Thyroid gland (tissue), 4 donors: ENCODE results near the gene GALNT5.

Experiments used
- POLR2A ChIP-seq, 2 donors: fragments of 450-650 bp; IDR thresholded peaks; one replicate each; pipeline ENCODE4 v1.6.1; 2017; ENCODE audit warnings: antibody characterized with exemption in 2 of 2, mild to moderate bottlenecking in 2 of 2, moderate library complexity in 1 of 2
- TF ChIP-seq, protein P1 (sequence below), 6 experiments: fragments of 200-600 bp in 3 of 6; fragments of 450-650 bp in 3 of 6; sonication (generic) in 3 of 6; IDR thresholded peaks; one replicate each; pipeline ENCODE4 v1.5.1; 2016 to 2019; ENCODE audit warnings: antibody characterized with exemption in 6 of 6, mild to moderate bottlenecking in 2 of 6, inconsistent platforms in 1 of 6, moderate library complexity in 1 of 6

DNA sequence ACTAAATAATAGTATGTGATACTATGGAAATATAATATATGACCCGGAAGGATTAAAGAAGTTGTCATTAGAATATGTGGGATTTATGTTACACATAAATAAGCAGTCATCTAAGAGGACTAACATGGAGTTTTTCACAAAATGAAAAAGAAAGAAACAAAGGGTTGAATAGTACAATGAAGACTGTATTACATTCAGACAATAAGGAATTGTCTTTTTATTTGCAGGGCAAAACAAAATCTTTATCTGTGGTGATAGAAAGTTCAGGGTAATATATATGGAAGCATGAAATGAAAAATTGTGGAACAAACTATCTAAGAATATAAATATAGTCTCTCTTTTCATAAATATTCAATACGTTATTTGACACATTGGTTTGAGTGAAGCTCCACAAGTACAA is 62.3 kb downstream of the GALNT5 start:
- TF ChIP-seq, protein P1, sequence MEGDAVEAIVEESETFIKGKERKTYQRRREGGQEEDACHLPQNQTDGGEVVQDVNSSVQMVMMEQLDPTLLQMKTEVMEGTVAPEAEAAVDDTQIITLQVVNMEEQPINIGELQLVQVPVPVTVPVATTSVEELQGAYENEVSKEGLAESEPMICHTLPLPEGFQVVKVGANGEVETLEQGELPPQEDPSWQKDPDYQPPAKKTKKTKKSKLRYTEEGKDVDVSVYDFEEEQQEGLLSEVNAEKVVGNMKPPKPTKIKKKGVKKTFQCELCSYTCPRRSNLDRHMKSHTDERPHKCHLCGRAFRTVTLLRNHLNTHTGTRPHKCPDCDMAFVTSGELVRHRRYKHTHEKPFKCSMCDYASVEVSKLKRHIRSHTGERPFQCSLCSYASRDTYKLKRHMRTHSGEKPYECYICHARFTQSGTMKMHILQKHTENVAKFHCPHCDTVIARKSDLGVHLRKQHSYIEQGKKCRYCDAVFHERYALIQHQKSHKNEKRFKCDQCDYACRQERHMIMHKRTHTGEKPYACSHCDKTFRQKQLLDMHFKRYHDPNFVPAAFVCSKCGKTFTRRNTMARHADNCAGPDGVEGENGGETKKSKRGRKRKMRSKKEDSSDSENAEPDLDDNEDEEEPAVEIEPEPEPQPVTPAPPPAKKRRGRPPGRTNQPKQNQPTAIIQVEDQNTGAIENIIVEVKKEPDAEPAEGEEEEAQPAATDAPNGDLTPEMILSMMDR (IDR thresholded peaks at IDR 0.05): no peak
- no peak for TF ChIP-seq POLR2A (IDR thresholded peaks at IDR 0.05)
